Stimulated activated CD4-positive, alpha-beta T cell treated with anti-CD3 and anti-CD28 coated beads, Interleukin-1b, Interleukin-23, amount 100 ng/mL, for 24 hours (primary cell): ENCODE measurements around the gene TEX14.
"Not testable (repeated sequence)": the region's sequence is repeated elsewhere in the genome, so short reads cannot be mapped to it uniquely, and the experiment has no call there.

Source experiments
- DNase-seq, 4 experiments: peaks; one replicate each; pipeline ENCODE4 v3.0.0-alpha.2; 2020; ENCODE audit warnings: low read depth in 4 of 4, low spot score in 1 of 4

TEX14 gene

DNA sequence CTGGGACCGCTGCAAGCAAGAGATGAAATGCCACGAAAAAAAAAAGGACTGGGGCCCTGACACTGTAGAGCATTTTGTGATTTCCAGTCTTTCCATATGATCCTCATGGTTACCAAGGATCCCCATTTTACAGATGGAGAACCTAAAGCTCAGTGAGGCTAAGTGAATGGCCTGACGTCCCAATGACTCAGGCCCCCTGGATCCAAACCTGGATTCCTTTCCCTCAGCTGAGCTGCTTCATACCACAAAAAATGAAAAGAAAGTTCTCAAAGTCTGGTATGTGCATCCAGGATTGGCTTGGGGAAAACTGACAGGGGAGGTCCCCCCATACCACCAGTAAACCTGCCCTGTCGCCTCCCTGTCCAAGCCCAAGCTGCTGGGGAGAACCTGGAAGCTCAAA is 80.5 kb downstream of the TEX14 start:
- no peak for DNase-seq

DNA sequence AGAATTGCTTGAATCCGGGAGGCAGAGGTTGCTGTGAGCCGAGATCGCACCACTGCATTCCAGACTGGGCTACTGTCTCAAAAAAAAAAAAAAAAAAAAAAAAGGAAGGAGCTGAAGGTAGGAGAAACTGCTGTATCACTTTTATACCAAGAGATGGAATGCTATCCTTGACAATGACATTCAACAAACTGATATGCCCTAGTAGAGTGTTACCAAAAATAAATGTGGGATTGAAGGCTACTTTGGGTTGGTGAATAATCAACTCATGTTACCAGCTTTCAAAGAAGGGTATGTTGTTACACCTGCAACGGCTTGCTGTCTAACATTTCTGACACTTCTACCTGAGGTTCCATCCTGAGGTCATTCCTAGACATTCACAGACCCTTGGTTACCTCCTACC is 84.9 kb downstream of the TEX14 start:
- no peak for DNase-seq

DNA sequence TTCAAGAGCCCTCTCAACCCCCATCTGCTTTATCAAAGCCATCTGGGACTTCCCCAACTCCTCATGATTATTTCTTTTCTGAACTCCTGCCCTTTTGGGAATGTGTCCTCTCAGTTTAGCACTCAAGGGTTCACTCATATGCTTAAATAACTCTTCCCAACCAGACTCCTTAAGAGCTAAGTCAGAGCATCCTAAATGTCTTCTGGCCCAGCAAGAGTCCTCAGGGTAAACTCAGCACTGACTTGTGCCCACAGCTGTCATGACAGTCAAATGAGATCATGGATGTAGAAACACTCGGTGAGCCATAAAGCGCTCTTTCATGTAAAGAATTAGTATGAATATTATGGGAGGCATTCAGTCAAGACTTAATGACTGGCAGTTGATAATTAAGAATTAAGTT is 85.9 kb downstream of the TEX14 start:
- no peak for DNase-seq

DNA sequence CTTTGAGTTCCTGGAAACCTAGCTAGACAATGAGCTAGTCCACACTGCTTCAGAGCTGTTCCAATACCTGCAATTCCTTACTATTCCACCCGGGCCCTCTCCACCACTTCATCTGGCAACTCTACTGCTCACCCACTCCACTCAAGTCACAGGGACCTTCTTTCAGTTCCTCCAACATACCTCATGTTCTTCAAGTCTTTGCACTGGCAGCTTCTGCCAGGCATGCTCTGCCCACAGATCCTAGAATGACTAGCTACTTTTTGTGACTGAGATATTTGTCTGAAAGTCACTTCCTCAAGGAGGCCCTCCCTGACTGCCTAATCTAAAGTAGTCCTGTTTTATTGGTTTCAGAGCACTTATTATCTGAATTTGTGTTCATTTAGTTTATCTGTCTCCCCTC is 86.4 kb downstream of the TEX14 start:
- DNase-seq: no peak

DNA sequence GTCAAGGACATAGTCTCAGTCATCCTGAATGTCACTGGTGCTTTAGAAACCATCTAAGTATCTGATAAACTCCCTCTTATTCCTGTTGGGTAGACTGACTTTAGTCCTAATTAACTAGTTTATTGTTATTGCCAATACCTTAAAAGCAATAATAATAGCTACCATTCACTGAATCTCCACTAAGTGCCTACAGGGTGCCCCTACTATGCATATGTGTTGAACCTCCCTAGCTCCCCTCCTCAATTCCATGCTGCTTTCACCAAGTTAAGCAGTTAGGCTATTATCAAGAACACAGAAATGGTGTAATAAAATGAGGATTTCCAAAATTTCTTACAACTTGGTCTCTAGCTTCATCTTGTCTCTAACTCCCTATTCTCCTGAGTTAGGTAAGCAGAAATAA is 89.9 kb downstream of the TEX14 start:
- DNase-seq: no peak

DNA sequence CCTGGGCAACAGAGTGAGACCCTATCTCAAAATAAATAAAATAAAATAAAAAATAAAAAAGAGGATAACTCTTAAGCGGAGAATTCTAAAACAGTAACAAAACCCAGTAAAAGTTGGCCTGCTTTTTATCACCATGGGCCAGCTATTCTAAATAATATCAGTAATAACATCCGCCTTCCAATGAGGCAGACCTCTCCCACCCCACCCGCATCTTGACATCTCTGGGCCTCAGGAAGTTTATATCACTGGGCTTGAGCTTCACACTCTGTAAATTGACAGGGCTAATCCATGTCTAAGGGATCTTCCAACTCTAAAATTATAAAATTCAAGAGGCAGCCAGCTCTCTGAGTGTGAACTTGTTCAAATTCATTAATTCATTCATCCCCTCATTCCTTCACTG is 94.5 kb downstream of the TEX14 start:
- no peak for DNase-seq

DNA sequence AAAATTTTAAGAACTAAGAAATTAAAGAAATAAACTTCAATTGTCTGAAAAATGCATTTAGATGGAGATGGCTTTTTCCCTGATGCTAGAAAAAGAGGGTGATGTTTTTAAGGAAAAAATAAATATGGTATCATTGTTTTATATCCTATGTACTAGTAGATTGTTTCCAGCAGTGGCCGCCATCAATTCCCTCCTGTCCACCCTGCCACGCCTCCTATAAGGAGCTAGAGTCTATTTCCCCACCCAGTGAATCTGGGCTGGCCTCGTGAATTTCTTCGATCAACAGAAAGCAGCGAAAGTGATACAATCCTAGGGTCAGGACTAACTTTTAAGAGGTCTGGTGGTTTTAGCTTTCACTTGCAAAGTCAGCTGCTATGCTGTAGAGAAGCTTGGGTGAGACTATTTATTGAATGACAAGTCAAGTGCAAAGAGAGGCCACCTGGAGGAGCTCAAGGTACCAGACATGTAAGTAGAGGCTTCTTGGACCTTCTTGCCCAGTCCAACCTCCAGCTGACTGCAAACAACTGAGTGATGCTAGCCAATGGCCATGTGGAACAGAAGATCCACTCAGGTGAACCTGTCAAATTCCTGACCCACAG is 96.6 kb downstream of the TEX14 start:
- DNase-seq: no peak

DNA sequence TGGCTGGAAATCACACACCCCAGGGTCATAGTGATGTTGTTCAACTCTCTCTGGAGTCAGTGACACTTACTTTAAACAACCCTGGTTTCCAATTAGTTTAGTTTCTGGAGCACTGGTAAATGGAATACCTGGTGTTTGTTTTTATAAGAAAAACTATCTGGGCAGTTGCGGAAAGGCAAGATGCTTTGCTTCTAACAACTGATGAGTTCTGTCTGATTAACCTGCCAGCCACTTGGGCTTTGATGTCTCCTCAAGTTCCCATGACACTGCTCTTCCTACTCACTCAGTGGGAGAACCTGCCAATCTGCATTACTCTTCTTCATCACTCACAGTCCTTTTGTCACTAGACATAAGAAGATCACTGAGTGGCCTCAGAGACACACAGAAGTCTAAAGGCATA is 98.7 kb downstream of the TEX14 start:
- no peak for DNase-seq

DNA sequence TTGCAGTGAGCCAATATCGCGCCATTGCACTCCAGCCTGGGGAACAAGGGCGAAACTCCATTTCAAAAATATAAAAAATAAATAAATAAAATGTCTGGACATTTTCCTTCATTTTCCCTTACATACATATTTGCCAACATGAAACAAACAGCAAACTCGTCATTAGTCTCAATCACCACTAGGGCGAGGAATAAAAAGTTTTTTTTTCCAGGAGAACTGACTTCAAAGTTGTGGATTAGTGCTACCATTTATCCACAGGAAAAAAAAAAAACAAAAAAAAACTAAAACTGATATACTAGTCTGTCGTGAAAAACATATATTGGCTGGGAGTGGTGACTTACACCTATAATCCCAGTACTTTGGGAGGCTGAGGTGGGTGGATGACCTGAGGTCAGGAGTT is 100.4 kb downstream of the TEX14 start:
- DNase-seq: no peak

DNA sequence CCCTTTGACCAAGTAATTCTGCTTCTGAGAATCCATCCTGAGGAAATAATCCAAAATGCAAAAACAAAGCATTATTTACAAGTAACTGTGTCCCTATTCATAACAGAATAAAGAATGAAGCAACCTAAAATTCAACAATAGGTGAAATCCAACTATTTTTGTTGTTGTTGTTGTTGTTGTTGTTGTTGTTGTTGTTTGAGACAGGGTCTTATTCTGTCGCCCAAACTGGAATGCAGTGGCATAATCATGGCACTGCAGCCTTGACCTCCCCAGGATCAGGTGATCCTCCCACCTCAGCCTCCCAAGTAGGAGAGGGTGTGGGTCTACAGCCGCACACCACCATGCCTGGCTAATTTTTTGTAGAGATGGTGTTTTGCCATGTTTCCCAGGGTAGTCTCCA is 101.5 kb downstream of the TEX14 start:
- no peak for DNase-seq

DNA sequence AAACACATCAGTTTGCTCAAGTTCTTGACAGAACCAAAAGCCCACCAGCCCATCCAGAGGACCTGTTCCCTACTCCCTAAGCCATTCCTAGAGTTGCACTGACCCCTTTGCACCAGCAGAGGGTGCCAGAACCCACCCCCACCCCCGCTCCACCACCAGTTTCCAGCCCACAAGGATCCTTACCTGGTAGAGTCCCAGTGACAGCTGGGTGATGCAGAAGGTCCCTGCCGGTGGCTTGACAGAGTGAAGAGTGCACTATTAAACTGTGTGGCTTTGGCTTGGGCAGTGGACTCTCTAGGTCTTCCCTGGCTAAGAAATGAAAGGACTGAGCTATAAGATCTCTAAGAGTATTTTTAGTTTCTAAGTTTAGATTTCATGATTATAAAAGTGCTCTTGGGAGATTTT is 104.1 kb downstream of the TEX14 start:
- peak; percentile 11 to 39 (median 27) for DNase-seq

DNA sequence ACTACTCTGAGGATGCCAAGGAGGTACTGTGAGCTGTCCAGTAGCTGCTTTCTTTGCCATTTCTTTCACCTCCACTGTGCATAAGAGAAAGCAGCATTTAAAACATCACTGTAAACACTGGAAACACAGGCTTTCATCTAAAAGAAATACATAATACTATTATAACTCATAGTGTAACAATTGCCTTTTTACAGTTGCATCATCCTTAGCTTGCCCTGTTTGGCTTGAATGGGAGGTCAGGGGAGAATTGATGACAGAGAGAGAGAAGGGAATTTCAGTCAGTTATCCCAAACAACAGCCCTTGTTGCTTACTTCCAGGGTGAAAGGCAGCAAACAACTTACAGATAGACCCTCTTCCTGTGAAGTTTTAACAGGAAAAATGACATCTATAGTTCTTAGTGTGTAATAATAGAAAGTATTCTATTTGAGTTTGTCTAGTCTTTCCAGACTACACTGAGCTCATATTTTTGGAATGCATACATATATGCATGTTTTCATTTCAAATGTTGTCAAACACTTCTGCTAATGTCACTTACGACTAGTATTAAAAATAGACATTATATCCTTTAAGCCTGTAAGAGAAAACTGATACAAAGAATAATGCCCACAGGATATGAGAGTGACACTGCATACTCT is 105.7 kb downstream of the TEX14 start:
- DNase-seq: no peak

DNA sequence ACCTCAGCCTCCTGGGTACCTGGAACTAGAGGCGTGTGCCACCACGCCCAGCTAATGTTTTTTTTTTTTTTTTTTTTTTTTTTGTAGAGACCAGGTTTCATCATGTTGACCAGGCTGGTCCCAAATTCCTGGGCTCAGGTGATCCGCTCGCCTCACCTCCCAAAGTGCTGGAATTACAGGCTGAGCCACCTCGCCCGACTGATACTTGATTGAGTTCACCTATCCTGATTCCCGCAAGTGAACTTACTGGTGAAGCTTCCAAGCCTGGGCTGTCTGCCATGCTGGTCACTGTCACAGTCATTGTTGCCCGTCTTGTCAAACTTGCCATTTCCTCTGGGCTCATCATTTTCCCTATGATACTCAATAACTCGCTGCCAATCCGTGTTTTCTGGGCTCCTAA is 106.3 kb downstream of the TEX14 start:
- DNase-seq: no peak

DNA sequence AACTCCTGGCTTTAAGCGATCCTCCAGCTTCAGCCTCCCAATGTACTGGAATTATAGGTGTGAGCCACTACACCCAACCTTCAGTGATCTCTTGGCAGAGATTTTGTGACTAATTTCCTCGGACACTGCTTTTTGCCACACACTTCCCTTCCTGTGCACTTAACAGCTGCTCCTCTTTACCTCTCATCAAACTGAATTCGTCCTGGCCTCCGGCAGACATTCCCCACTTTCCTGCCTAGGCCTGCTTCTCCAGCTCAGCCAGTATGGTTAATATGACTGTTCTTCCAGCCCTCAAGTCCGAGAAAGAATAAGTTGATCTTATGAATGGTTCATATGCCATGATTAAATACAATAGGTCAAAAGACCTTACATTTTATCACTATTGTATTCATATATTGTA is 108.4 kb downstream of the TEX14 start:
- DNase-seq: no peak

DNA sequence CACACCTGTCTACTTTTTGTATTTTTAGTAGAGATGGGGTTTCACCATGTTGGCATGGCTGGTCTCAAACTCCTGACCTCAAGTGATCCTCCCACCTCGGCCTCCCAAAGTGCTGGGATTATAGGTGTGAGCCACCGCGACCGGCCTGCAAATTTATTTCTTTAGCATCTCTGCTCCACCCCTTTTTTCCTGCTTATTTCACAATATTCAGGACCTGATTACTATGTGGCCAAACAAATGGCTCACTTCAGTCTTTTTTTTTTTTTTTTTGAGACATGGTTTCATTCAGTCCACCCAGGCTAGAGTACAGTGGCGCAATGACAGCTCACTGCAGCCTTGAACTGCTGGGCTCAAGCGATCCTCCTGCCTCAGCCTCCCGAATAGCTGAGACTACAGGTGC is 109.1 kb downstream of the TEX14 start:
- not testable (repeated sequence) for DNase-seq

DNA sequence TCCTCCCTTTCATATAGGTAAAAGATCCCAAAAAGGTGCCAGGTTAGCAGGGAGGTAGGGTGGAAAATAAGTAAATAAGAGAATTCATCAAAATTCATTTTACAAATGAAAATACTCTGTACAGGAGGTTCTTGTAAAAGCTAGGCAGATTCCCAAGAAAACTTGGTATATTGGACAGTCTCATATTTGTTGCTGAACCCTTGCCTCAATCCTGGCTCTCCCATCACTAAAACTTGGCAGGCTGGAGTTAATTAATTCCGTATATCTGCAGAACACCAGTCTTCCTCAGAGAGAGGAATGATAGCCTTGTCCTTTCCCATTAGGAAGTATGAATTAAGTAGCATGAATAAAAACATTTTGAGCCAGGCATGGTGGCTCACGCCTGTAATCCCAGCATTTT is 111.2 kb downstream of the TEX14 start:
- no peak for DNase-seq

DNA sequence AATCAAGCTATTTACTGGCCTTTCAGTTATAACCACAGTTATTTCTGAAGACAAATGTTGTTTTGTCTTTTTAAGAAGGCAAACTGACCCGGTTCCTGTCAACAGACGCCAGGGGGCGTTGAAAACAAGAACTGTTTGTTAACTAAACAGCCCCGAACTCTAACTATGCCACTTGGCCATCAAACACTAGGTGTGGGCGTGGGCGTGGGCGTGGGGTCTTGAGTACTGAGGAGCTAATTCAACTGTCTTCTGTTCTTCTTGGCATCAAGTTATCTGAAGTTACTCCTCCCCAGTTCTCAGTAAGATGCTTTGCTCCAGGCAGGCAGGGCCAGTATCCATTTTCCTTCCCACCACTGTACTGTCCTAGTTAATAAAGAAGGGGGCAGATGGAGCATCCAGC is 114.1 kb downstream of the TEX14 start:
- DNase-seq: peak in 3 of 4 experiments; percentile 8 to 23 (median 20)

DNA sequence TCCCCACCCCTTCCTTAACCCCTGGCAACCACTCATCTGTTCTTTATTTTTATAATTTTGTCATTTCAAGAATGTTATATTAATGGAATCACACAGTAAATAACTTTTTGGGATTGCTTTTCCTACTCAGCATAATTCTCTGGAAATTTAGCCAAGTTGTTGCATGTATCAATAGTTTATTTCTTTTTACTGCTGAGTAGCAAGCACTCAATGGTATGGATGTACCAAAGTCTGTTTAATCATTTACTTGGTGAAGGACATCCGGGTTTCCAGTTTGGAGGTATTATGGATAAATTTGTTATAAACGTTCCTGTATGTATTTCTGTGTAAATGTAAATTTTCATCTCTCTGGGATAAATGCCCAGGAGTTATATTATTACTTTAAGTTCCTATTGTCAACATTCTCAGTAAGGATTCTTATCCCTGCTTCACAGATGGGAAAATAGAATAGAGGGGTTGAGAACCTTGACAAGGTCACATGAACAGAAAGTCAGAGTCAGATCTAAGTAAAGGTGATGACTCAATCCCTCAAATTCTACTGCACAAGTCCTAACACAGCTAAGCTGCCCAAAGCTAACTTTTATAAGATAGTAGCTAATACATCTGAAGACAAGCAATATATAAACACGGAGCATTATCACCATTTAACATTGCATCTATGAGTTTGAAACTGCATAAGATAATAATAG is 115.0 kb downstream of the TEX14 start:
- DNase-seq: no peak

DNA sequence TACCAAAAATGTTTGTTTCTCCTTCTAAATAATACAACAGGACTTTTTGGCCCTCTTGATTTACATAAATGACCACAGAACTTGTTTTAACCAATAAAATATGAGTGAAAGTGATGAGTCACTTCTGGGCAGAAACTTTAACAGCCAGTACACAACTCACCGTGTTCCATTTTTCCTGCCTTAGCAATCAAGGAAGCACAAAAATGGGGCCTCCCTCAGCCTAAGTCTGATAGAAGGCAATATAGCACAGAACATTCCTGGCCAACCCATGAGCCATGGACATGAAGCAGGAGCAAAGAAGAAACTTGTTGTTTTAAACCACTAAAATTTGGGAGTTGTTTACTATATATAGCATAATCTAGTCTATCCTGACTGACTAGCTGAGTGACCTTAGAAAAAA is 116.3 kb downstream of the TEX14 start:
- DNase-seq: no peak

DNA sequence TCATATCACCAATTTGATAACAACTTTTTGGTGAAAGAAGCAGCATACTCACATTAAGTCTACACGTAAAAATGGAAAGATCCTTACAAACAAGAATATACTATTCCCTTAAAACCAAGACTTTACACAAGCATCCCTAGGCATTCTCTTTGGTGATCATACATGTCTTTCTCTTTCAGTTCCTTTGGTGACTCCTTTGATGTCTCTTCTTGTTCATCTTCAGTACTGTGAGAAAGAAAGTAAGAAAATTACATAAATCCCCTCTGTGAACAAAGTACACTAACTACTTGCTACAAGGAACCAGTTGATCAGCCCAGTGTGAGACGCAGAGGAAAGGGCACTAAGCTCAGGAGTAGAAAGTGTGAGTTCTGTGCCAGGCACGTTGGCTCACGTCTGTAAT is 117.8 kb downstream of the TEX14 start:
- no peak for DNase-seq

DNA sequence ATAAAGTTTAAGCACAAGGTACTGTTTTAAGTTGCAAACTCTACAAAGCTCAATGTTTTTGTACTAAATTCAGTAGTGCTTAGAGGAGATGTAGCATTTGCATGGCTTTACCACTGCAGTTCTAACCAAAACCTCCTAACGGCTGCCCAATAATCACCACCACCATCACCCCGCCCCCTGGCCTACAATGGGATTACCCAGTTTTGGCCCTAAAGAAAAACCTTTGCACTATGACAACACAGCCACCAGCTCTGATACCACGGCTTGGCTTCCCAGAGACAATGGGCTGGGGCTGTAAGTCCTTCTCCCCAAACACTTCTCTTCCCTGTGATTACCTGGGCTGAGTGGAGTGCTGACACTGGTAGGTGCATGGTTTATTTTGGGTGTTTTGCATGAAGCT is 119.0 kb downstream of the TEX14 start:
- no peak for DNase-seq

DNA sequence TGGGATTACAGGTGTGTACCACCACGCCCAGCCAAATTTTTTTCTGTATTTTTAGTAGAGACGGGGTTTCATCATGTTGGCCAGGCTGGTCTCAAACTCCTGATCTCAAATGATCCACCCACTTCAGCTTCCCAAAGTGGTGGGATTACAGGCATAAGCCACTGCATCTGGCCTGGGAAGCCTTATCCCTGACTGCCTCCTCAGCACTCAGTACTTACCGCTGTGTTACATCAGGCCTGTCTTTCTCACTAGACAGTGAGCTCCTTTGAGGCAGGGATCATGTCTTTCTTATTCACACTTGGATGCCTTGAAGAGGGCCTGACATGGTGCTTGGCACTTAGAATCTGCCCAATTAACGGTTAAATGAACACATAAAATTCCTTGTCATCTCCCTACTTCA is 121.1 kb downstream of the TEX14 start:
- no peak for DNase-seq

DNA sequence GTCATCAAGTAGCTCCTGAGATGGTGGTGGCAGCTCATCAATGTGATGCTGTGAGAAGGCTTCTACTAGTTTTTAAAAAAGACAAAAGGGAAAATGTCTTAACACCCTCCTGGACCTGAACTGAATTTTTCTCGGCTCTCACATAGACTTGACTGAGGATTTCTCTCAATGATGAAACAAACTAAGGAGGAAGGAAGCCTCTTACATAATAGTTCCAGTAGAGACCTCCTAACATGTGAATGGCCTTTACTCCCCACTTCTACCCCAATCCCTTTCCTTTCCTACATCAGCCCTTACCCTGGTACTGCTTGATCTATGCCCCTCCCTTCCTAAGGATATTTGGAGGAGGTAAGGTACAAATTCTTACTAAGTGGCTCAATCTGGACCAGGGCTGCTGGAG is 122.6 kb downstream of the TEX14 start:
- no peak for DNase-seq
